ENCODE data around the gene KRTAP19-1.

GRCh38 chr21:30502041-30502440, 21.9 kb upstream of the KRTAP19-1 start, which contains the start of gene KRTAP19-5:
- TF ChIP-seq CTCF (IDR thresholded peaks at IDR 0.05; ENCODE audit: poor library complexity, severe bottlenecking) (no peak), REST (IDR thresholded peaks at IDR 0.05; ENCODE audit: borderline replicate concordance) (no peak), EZH2 (IDR thresholded peaks at IDR 0.05; ENCODE audit: borderline replicate concordance, insufficient read depth, low read length, poor library complexity, severe bottlenecking) (no peak)
